Fibroblast of skin of abdomen (primary cell): Measurements from ENCODE around the gene PPP2R5C.
A peak's percentile ranks its signal among the peaks of the same experiment; 100 is the strongest.

ENCODE experiments used
- DNase-seq: peaks from one replicate; pipeline ENCODE4 v3.0.0-alpha.2; 2013

PPP2R5C gene

DNA sequence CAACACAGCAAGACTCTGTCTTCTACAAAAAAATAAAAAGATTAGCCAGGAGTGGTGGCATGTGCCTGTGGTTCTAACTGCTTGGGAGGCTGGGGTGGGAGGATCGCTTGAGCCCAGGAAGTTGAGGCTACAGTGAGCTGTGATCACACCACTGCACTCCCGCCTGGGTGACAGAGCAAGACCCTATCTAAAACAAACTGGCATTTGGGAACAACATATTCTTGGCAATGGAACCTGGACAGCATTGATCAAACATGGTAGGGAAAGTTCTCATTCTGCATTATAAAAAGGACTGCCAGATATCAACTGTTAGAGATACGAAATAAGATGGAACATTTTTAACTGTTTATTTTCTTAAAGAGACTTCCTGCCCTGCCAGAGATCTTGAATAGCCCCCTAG lies 81.5 kb downstream of the PPP2R5C start:
- DNase-seq, result no peak

GRCh38 chr14:101843665-101844064 lies 82.2 kb downstream of the PPP2R5C start:
- no peak for DNase-seq

- no peak for DNase-seq
These were observed 82.7 kb downstream of the PPP2R5C start for GRCh38 chr14:101844219-101844618.

GRCh38 chr14:101844751-101845150 lies 83.2 kb downstream of the PPP2R5C start:
- no peak for DNase-seq

DNA sequence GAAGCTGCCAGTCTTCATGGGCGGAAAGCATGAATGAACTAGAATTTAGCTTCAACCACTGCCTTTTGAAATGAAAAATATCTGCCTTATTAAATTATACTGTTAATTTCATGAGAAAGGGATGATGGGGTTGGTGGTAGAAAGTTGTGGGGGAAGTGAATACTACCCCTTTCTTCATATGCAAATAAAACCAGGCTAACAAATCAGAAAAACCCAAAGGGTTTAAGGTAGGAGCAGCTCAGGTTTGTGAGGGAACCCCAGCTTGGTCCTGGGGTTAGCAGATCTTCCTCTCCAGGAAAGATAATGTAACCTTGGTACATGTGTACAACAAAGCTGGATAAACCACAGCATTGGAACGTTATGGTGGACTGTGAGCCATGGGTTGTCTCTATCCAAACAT lies 84.0 kb downstream of the PPP2R5C start:
- DNase-seq, result no peak

- DNase-seq, result no peak
These were observed 84.4 kb downstream of the PPP2R5C start for GRCh38 chr14:101845896-101846295.

GRCh38 chr14:101849125-101849524 lies 87.6 kb downstream of the PPP2R5C start:
- DNase-seq, result no peak

DNA sequence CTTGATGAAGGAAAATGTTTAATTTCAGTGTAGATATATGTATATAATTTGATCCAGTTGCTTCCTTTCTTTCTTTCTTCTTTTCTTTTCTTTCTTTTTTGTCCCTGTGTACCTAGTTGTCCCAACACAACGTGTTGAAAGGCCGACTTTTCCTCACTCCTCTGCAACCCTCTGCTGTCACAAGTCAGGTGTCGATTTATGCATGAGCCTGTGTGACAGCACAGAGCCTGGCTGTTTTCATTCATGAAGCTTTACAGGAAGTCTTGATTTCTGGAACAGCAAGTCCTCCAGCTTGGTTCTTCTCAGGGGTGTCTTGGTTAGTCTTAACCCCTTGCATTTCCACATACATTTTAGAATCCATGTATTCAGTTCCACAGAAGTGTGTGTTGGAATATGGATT lies 88.1 kb downstream of the PPP2R5C start:
- no peak for DNase-seq

GRCh38 chr14:101851183-101851582 lies 89.7 kb downstream of the PPP2R5C start:
- no peak for DNase-seq

GRCh38 chr14:101851736-101852405 lies 90.4 kb downstream of the PPP2R5C start:
- no peak for DNase-seq

- DNase-seq, result no peak
These were observed 91.3 kb downstream of the PPP2R5C start for GRCh38 chr14:101852785-101853184.

GRCh38 chr14:101853455-101854018 lies 92.0 kb downstream of the PPP2R5C start:
- no peak for DNase-seq

- DNase-seq, result no peak
These were observed 92.9 kb downstream of the PPP2R5C start for GRCh38 chr14:101854366-101854765.

DNA sequence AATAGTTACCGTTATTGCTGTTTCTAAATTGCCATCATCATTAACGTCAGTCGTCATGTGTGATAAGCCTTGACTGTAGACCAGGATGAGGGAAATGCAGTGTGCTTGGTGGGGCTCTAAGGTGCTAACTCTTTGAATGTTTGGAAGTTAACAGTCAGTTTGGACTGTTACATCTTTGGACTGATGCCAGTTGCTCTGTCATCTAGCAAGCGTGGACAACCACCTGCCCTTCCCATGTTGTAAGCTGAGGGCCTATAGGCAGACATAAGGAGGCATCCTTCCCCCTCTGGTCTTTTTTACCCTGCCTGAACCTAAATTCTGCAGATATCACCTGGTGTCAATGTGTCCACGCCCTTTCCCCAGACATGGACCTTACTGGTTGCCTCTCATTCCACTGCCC lies 94.4 kb downstream of the PPP2R5C start:
- DNase-seq, result no peak

DNA sequence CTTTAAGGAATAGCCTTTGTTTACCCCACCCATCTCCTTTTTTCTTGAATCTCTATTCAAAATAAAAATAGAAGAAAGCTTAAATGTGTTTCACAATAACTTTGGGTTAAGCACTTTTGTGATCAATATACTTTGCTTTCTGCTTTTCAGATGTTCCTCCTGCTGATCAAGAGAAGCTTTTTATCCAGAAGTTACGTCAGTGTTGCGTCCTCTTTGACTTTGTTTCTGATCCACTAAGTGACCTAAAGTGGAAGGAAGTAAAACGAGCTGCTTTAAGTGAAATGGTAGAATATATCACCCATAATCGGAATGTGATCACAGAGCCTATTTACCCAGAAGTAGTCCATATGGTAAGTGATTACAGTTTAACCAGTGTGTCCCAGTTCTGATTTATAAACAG lies 95.0 kb downstream of the PPP2R5C start:
- DNase-seq, result no peak

DNA sequence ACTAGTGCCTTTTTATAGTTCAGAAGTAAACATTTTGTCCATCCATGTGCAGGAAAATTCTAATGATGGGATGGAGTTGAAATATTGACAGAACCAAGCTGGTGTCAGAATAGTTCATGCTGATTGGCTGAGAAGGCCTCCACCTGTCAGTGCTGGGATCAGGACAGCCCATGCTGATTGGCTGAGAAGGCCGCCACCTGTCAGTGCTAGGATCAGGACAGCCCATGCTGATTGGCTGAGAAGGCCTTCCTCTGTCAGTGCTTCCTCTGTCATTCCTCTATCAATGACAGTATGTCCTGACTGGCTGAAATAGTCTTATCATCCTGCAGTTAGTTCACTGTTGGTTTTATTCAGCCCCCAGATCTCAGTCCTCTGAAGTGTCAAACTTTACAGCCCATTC lies 95.7 kb downstream of the PPP2R5C start:
- no peak for DNase-seq

DNA sequence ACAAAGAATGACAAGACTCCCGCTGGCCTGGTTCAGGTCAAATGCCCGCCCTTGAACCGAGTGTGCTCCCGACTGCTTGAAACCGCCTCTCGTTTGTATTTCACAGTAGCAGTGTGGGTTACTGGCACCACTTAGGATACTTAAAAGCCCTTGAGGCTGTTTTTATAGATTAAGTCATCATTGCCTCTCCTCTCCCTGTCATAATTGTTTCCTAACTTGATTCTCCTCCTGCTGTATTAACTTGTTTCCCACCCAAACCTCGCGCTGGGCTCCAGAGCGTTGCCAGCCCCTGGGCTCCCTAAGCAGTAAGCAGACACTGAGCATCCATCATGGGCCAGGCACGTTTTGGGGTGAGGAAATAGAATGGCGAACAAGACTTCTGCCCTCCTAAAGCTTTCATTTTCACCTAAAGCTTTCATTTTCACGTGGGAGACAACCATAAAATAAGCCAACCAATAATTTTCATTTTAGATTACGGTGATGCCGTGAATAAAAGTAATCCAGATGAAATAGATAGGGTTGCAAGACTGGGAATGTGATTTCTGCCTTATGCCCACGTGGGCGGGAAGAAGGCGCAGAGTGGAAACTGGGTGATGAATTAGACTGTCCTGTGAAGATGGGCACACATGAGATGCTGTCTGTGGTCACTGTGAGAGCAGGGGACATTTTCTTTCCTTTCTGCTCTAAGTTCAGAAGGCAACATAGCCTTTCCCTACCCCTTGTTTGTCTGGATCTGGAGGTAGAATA lies 97.5 kb downstream of the PPP2R5C start:
- no peak for DNase-seq

DNA sequence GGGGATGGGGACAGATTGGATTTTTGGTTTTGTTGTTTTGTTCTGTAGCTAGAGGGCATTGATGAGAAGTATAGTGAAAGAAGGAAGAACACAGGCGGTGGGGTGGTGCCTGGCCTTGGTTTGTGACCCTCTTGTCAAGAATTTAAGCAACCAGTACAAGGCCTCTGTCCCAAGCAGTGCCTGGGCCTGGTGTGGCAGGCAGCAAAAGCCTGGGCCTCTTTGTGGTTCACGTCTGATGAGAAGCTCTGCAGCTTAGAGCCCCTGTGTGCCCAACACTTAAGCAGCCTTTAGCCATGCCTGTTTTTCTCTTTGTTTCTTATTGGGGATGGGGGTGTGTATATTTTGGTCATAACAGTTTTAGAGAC lies 98.0 kb downstream of the PPP2R5C start:
- no peak for DNase-seq

DNA sequence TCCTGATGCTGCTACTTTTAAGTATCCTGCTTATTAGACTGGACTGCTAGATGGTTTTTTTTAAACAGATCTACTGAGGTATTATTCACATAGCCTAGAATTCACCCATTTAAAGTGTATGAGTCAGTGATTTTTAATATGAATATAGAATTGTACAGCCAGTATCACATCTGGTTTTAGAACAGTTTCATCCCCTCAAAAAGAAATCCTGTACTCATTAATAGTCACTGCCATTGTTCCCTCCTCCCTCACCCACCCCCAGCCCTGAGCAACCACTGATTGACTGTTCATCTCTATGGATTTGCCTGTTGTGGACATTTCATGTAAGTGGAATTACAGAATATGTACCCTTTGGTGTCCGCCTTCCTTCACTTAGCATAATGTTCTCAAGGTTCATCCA lies 98.4 kb downstream of the PPP2R5C start:
- no peak for DNase-seq

DNA sequence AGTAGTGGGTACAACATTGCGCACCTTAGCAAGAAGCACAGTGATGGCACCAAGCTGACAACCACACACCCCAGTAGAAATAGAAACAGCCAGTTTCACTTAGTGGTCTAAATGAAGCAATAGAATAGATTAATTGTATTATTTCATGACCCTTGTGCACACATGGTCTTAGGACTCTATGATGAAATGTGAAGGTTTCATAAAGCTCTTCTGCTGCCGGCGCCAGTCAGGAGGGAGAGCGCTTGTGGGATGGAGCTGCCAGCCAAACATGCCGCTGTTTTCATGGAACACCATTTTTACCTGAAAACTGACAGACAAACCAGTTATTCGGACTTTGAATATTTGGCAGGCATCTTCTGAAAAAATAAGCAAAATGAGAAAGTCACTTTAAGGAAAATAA lies 100.0 kb downstream of the PPP2R5C start:
- DNase-seq, result no peak

DNA sequence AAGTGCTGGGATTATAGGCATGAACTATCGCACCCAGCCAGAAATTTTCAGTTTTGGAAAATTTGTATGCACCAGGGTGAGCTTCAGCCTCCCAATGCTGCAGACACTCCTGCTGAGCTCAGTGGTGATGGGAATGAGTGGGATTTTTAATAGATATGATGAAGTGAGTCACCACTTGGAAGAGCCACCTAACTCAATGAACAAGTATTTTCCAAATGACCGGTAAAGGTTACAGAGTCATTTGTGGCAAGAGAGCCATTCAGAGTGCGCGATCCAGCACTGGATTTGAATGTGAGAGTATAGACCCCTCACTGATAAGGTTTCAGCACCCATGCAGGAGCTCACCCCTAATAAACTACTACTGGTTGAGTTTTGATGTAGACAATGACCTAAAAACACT lies 100.7 kb downstream of the PPP2R5C start:
- DNase-seq, result peak; percentile 13

DNA sequence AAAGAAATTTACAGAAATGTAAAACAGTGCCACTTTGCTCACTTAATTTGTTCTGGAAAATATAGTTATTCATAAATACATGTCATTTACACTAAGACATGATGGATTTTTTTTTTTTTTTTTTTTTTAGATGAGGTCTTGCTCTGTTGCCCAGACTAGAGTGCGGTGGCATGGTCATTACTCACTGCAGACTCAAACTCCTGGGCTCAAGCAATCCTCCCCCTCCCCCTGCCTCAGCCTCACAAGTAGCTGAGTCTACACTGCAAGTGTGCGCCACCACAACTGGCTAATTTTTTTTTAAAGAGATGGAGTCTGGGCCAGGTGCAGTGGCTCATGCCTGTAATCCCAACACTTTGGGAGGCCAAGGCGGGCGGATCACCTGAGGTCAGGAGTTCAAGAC lies 101.2 kb downstream of the PPP2R5C start:
- no peak for DNase-seq

GRCh38 chr14:101865288-101865687 lies 103.8 kb downstream of the PPP2R5C start:
- no peak for DNase-seq

- DNase-seq, result no peak
These were observed 106.3 kb downstream of the PPP2R5C start for GRCh38 chr14:101867854-101868253.
